G401.6 (cell line): ENCODE data around the gene KIAA0825.
"Not testable (repeated sequence)": the region's sequence is repeated elsewhere in the genome, so short reads cannot be mapped to it uniquely, and the experiment has no call there.

Experiments used
- FAIRE-seq: peaks from 2 replicates; lab custom pipeline; 2012; peaks lifted over from hg19 to GRCh38; lab: Jason Lieb, UNC

Gene KIAA0825

GRCh38 chr5:94239266-94239665 lies 379.1 kb downstream of the KIAA0825 start:
- FAIRE-seq: no peak

DNA sequence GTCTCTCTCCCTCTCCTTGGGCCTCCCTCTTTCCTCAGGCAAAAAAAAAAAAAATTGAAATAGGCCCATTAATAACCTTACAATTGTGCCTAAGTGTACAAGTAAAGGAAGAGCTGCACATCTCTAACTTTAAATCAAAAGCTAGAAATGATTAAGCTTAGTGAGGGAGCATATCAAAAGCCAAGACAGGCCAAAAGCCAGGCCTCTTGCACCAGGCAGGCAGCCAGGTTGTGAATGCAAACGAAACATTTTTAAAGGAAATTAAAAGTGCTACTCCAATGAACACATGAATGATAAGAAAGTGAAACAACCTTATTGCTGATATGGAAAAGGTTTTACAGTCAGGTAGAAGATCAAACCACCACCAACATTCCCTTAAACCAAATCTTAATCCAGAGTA lies 383.4 kb downstream of the KIAA0825 start:
- FAIRE-seq: no peak

DNA sequence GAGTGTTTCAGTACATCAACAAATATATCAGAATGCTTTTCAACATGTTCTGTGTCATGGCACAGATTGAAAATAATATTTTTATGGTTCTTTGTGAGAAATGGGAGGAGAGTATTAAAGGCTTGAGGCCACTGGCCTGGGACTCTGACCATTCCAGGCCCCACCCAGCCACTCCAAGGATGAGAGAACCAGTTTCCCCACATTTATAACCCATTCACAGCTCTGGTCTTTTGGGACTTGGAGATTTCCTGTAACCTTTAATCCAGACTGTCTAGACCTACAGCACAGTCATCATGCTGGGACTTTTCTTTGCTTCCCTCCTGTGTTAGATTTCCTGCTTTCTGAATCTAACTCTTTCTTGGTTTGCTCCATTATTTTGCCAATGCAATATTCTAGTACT lies 389.6 kb downstream of the KIAA0825 start:
- FAIRE-seq: no peak

DNA sequence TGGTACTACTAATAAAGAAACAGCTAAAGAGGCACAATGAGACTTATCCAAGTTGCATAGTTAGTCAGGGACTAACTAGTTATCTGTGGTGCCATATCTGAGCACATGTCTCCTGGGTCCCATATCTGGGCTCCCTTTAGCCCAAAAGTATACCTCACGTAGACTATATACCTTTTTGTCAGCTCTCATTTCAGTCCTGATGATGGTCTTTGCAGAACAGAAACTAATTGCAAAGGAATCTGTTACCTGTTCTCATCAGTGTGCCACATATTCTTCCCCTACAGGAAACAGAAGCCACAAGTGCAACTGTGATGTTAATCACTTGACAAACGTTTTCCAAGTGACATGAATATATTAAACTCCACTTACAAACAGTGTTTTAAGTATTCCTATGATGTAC lies 395.2 kb downstream of the KIAA0825 start:
- FAIRE-seq: no peak

DNA sequence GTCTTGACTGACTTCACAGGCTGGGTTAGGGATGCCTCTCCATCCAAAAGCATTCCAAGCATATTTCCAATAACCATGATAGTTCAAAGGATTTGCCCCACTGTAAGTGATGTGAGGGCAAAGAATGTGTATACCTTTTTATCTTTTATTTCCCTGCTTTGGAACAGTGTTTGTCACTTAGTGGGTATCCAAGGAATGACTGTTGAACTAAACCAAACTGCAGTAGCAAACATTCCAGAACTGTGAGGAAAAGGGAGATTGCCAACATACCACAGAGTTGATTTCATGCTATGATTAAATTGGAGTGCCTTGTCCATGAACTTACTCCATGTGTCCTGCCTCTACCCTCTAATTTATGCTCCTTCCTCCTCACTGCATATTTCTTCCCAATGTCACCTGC lies 400.0 kb downstream of the KIAA0825 start:
- FAIRE-seq: no peak

- FAIRE-seq: no peak
Measured at GRCh38 chr5:94217745-94218144, 400.7 kb downstream of the KIAA0825 start.

DNA sequence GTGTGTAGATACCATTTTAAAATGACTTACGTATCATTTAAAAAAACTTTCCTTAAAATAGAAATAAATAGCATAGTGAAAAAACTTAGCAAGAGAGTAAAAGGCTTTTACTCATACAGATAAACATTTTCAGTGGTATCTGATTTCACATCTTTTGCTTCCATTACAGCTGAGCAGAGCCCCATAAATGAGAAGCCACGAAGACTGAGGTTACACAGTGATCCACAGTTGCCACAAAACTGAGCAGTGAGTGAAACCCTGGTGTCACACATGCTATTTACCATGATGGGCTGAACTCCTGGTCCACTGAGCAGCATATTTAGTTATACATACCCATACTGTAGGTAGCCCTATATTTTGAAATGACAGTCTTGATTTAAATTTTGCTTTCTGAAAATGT lies 401.2 kb downstream of the KIAA0825 start:
- no peak for FAIRE-seq

GRCh38 chr5:94212476-94212875 lies 405.9 kb downstream of the KIAA0825 start:
- FAIRE-seq: no peak

DNA sequence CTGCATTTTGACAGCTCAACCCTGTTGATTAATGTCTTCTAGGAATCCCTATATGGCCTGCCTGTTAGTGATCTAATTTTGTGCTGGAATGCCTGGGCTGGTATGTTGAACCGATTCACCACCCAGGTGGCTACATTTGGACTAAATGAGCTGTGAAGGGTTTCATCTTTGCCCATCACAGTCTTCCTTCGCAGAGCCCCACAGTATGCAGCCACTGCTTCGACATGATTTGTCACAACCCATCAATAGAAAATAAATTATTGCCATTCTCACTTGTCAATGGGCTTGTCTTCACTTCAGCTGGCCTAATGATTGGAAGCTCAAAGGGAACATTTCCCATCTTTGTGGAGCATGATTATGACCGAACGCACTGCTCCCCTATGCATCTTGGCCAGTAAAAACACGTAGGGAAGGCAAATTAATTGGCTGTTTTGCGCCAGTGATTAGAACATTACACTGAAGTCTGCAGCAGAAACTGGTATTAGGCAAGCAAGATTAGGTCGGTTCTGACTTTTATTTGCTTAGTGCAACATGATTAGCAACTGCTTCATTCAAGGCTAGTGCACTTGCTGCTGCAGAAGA lies 408.5 kb downstream of the KIAA0825 start:
- no peak for FAIRE-seq

GRCh38 chr5:94209272-94209671 lies 409.1 kb downstream of the KIAA0825 start:
- no peak for FAIRE-seq

- FAIRE-seq: no peak
Measured at GRCh38 chr5:94199566-94199965, 418.8 kb downstream of the KIAA0825 start.

DNA sequence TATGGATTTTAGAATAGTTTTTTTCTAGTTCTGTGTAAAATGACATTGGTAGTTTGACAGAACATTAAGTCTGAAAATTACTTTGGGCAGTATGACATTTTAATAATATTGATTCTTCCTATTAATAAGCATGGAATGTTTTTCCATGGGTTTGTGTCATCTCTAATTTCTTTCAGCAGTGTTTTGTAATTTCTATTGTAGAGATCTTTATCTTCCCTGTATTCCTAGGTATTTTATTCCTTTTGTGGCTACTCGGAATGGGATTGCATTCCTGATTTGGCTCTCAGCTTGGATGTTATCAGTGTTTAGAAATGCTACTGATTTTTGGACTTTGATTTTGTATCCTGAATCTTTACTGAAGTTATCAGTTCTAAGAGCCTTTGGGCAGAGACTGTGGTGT lies 420.4 kb downstream of the KIAA0825 start:
- FAIRE-seq: no peak

DNA sequence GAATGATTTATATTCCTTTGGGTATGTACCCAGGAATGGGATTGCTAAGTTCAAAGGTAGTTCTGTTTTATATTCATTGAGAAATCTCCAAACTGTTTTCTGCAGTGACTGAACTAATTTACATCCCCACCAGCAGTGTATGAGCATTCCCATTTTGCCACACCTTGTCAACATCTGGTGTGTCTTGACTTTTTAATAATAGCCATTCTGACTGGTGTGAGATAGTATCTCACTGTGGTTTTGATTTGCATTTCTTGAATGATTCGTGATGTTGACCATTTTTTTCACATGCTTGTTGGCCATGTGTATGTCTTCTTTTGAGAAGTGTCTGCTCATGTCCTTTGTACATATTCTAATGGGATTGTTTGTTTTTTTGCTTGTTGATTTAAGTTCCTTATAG lies 421.5 kb downstream of the KIAA0825 start:
- no peak for FAIRE-seq

DNA sequence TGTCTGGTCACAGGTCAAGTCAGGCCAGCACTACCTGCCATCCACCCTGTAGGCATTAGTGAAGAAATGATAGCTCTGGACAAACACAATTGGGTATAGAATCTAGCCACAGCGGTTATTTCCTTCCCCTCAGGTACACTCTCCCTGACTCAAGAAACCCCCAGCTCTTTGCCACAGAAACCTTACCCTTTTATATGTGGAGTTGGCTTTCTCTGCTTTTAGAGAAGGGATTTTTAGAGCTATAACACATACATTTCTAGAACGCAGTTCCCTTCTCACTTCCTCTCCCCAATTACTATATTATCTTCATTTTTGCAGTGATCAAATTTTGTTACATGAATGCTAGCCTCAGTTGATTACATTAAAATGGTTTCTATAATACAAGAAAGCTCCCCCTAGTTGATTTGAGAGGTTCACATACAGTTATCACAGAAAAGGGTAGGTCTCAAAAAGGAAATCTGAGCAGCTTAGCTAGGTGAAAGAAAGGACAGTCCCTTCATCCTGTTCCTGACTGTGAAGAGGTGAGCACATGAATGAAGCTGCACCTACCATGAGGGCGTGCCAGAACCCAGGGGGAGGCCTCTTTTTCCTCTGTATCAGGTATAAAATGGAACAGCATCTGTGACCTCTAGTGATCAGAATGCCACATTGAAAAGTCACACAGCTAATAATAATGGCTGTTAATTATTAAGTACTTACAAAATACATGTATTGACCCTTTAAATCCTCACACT lies 425.6 kb downstream of the KIAA0825 start:
- FAIRE-seq: no peak

DNA sequence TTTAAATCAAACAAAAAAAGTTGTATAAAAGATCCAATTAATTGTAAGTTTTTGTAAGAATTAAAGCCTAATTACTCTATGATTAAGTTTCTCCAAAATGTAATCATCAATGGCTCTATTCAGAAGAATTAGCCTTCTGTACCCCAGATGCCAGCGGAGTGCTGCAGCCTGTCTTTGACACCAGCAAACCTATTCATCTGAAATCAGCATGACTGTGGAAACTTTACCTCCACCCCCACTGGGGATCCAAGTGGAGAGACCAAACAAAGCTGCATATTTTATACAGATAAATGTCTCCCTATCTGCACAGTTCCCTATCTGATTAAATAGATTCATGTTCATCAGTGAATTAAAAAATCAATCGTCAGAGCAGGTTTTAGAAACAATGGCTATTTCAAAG lies 426.8 kb downstream of the KIAA0825 start:
- no peak for FAIRE-seq

GRCh38 chr5:94188725-94189124 lies 429.7 kb downstream of the KIAA0825 start:
- FAIRE-seq: no peak

- no peak for FAIRE-seq
Measured at GRCh38 chr5:94184870-94185269, 433.5 kb downstream of the KIAA0825 start.

- peak; percentile 3 for FAIRE-seq
Measured at GRCh38 chr5:94181895-94182294, 436.5 kb downstream of the KIAA0825 start.

- no peak for FAIRE-seq
Measured at GRCh38 chr5:94180761-94181160, 437.6 kb downstream of the KIAA0825 start.

DNA sequence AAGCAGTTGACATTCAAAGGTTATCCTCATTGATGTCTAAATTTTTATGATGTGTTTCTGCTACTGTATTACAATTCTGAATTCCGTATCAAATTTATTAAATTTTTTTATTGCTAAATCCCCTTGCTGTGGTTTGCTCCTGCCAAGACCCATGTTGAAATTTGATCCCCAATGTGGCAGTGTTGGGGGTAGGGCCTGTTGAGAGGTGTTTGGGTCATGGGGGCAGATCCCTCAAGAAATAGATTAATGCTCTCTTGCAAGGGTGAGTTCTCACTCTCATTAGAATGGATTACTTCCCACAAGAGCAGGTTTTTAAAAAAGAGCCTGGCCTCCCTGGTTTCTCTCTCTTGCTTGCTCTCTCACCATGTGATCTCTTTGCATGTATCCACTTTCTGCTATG lies 442.5 kb downstream of the KIAA0825 start:
- FAIRE-seq: no peak

GRCh38 chr5:94174748-94175411 lies 443.5 kb downstream of the KIAA0825 start:
- no peak for FAIRE-seq

GRCh38 chr5:94173100-94173499 lies 445.3 kb downstream of the KIAA0825 start:
- FAIRE-seq: no peak

- FAIRE-seq: not testable (repeated sequence)
Measured at GRCh38 chr5:94171070-94171469, 447.3 kb downstream of the KIAA0825 start.

- FAIRE-seq: not testable (repeated sequence)
Measured at GRCh38 chr5:94170158-94170557, 448.2 kb downstream of the KIAA0825 start.
